Measurements from ENCODE around the gene SMAGP. TPM values are rescaled to one million over a fixed set of nuclear protein-coding genes. Genes with fewer than 3 reads are reported as not detected.
"Not testable (repeated sequence)": the region's sequence is repeated elsewhere in the genome, so short reads cannot be mapped to it uniquely, and the experiment has no call there.

SMAGP gene, protein sequence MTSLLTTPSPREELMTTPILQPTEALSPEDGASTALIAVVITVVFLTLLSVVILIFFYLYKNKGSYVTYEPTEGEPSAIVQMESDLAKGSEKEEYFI
- total RNA-seq, result 10 to 100 TPM in 5 of 7 donors, 1 to 10 TPM in 2; 8.6 to 18.1 (median 13.4) TPM
- polyA plus RNA-seq, result 10 to 100 TPM in 1 of 3 donors, 1 to 10 TPM in 2; 8.2 to 10.8 (median 9.5) TPM
- long read RNA-seq, donor 1, transcript SMAGP-203 (4 exons, 2,350 nt), result major isoform, 7 of 12 reads
- long read RNA-seq, donor 1, partial matches to known transcripts, result 0 of 12 reads
- long read RNA-seq, donor 1, other reads (novel, unspliced or antisense), result 0 of 12 reads
- long read RNA-seq, donor 2, transcript SMAGP-203 (4 exons, 2,350 nt), result major isoform, 9 of 12 reads
- long read RNA-seq, donor 2, partial matches to known transcripts, result 0 of 12 reads
- long read RNA-seq, donor 2, other reads (novel, unspliced or antisense), result 0 of 12 reads

GRCh38 chr12:51270067-51270950 lies at the start of gene SMAGP:
SMAGP (minus strand) TSS chr12:51270415; CDS start chr12:51269278, 1,137 bp downstream.
- DNase-seq, result peak; percentile 90
- Histone ChIP-seq H3K36me3 (no peaks in the 10 kb centered on the region), H3K9me3 (no peaks in the 10 kb centered on the region), H3K4me1 (peaks cover 3 to 38% (median 34%) of the 10 kb centered on the region in 6 donors), H3K27me3 (replicated peaks in 1 of 7) (peaks cover 0 to 10% (median 0%) of the 10 kb centered on the region in 7 donors), H3K4me3 (peak within 1 kb of the TSS; percentile 64 to 91 (median 80)), H3K27ac (peak within 1 kb of the TSS; percentile 46 to 89 (median 80))
- TF ChIP-seq POLR2A (IDR thresholded peaks at IDR 0.05), result no peak
- TF ChIP-seq POLR2AphosphoS5 (IDR thresholded peaks at IDR 0.05), result peak; percentile 25 to 68 (median 67)
- TF ChIP-seq, protein P1, sequence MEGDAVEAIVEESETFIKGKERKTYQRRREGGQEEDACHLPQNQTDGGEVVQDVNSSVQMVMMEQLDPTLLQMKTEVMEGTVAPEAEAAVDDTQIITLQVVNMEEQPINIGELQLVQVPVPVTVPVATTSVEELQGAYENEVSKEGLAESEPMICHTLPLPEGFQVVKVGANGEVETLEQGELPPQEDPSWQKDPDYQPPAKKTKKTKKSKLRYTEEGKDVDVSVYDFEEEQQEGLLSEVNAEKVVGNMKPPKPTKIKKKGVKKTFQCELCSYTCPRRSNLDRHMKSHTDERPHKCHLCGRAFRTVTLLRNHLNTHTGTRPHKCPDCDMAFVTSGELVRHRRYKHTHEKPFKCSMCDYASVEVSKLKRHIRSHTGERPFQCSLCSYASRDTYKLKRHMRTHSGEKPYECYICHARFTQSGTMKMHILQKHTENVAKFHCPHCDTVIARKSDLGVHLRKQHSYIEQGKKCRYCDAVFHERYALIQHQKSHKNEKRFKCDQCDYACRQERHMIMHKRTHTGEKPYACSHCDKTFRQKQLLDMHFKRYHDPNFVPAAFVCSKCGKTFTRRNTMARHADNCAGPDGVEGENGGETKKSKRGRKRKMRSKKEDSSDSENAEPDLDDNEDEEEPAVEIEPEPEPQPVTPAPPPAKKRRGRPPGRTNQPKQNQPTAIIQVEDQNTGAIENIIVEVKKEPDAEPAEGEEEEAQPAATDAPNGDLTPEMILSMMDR (IDR thresholded peaks at IDR 0.05 in 8 of 11, conservative IDR thresholded peaks at IDR 0.05 in 3 of 11), result peak in 3 of 11 experiments; percentile 11 to 33 (median 18)
- intact Hi-C loops (cut with DNase I; ENCODE audit: low total_unique reads), result no loop called here
- 0 to 1% (median 1%) methylated on average over 23 to 83 of the region's 83 CpGs for WGBS, 5 donors

DNA sequence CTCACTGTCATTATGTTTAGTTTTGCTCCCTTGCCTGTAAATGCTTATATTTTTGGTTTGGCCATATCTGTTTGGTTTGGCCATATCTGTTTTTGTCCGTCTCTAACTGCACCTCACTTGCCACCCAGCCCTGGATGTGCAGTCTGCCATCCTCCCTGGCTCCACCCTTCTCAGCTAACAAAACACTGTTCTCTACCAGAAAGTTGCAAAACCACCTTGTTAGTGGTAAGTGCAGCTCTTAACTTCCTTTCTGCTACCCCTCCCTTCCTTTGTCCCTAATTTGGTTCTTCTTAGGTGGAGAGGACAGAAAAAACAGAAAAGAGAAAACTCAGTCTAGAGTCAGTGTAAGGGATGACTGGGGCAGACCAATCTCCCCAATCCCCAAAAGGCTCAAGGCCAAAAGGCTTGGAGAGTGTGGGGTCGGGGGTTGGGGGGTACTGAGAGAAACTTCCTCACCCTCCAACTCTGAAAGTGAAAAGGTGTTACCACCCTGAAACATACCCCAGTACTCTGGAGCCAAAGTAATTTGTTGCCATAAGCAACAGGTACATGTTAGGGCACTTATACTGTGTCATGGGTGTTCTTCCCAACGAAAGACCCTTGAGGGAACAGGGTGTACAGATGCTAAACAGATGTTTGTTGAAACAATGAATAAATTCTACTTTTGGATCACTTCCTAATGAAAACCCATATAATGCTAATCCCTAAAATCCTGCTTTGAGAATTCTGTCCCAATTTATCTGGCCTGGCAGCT lies 48.8 kb upstream of the SMAGP start:
- Histone ChIP-seq H3K4me3 (peak overlapping the region in 2 of 8 donors; percentile 3 to 46), H3K36me3 (peaks cover 0 to 32% (median 0%) of the 10 kb centered on the region in 6 donors), H3K27me3 (replicated peaks in 1 of 7) (no peaks in the 10 kb centered on the region), H3K4me1 (peaks cover 21 to 87% (median 57%) of the 10 kb centered on the region in 6 donors), H3K9me3 (no peaks in the 10 kb centered on the region), H3K27ac (peak overlapping the region; percentile 51 to 99 (median 88))
- peak; percentile 80 for DNase-seq
- WGBS, 5 donors, result 17 to 43% (median 43%) methylated on average over 3 of the region's 3 CpGs
- TF ChIP-seq POLR2A (IDR thresholded peaks at IDR 0.05), result no peak
- TF ChIP-seq, protein P1 (IDR thresholded peaks at IDR 0.05 in 8 of 11, conservative IDR thresholded peaks at IDR 0.05 in 3 of 11), result no peak
- peak in 1 of 3 donors; percentile 82 for TF ChIP-seq POLR2AphosphoS5 (IDR thresholded peaks at IDR 0.05)
- intact Hi-C loops (cut with DNase I; ENCODE audit: low total_unique reads), result no loop called here

DNA sequence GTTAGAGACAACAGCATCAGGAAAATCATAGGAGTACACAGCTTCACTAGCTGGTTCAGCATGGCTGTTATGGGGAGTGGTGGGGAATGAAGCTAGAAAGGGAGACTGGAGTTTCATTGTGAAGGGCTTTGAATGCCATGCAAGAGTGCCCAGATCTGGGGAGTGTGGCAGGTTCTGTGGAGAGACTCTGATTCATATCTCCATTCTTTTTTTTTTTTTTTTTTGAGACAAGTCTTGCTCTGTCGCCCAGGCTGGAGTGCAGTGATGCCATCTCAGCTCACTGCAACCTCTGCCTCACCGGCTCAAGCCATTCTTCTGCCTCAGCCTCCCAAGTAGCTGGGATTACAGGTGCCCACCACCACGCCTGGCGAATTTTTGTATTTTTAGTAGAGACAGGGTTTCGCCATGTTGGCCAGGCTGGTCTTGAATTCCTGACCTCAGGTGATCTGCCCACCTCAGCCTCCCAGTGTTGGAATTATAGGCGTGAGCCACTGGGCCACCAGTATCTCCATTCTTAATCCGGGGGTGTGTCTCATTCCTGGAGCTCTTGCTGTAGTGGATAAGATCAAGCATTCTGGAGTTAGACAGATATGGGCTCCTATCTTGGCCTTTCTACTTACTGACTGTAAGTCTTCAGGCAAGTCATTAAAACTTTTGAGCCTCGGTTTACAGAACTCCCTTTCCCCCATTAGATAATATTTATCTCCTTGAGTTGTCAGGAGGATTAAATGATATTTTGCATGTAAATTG lies 48.0 kb upstream of the SMAGP start:
- intact Hi-C loops (cut with DNase I; ENCODE audit: low total_unique reads); H3K27me3 ChIP-seq (replicated peaks in 1 of 7); DNase-seq; H3K9me3 ChIP-seq: not testable (repeated sequence)
- peak overlapping the region; percentile 51 to 99 (median 88) for H3K27ac ChIP-seq
- H3K36me3 ChIP-seq, result peaks cover 0 to 40% (median 3%) of the 10 kb centered on the region in 6 donors
- 84 to 88% (median 86%) methylated on average over 8 of the region's 8 CpGs for WGBS, 5 donors
- H3K4me3 ChIP-seq, result peak overlapping the region in 2 of 8 donors; percentile 3 to 46
- peaks cover 20 to 84% (median 58%) of the 10 kb centered on the region in 6 donors for H3K4me1 ChIP-seq

All from spleen (tissue), 13 donors.